Activated T-cell treated with anti-CD3 and anti-CD28 coated beads, Interleukin-2, amount 50 U/mL, for 24 hours (primary cell): ENCODE data around the gene AMPD3.
A peak's percentile ranks its signal among the peaks of the same experiment; 100 is the strongest.

Source experiments
- DNase-seq: peaks from one replicate; pipeline ENCODE4 v3.0.0-alpha.2; 2020
- H3K27ac Mint-ChIP-seq: 2 replicates; pipeline ENCODE4 v1.8.0; 2020; ENCODE audit warnings: mild to moderate bottlenecking, mixed read lengths
- H3K27me3 Mint-ChIP-seq: 2 replicates; pipeline ENCODE4 v1.8.0; 2020; ENCODE audit warnings: mixed read lengths
- H3K36me3 Mint-ChIP-seq: 2 replicates; pipeline ENCODE4 v1.8.0; 2020; ENCODE audit warnings: low read depth, mixed read lengths
- H3K4me1 Mint-ChIP-seq: 2 replicates; pipeline ENCODE4 v1.8.0; 2020; ENCODE audit warnings: low read depth, mixed read lengths
- H3K4me3 Mint-ChIP-seq: 2 replicates; pipeline ENCODE4 v1.8.0; 2020; ENCODE audit warnings: mild to moderate bottlenecking, moderate library complexity, mixed read lengths
- H3K9me3 Mint-ChIP-seq: 2 replicates; pipeline ENCODE4 v1.8.0; 2020; ENCODE audit warnings: mixed read lengths

Gene AMPD3

DNA sequence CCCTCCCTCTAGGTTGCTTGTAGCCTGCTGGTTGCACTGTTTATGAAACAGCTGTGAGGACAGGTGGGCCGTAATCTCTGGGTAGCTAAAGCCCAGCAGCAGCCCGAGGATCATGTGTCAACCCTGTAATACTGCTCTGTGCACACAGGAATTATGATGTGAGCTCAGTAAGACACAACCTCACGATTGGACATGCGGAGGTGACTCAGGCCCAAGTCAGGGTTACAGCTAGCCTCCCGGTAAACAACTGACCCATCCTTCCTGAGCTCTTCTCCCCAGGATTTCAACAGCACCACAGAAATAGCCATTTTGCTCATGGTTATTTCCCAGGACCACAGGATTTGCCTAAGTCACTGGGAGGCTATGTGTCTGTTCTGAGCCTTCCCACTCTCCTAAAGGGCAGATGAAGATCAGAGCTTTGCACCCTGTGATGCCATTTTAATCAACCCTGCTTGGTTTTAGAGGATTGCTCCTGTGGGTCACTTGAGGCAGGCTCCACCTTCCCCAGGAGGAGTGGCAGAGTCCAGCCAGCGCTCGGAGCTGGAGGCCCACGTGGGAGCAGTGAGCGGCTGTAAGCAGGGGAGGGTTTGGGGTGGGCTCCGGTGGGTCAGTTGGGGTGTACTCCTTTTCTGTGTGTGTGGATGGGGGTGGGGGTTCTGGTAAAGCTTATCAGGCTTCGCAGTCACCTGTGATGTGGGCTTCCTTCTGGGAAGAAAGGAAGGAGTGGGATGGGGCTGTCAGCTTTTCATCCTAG lies at the start of gene AMPD3:
Gene AMPD3, plus strand, starts transcription at position 387 of the 754 bp plus-strand sequence. CDS start 6,256 bp downstream, outside the sequence.
- Mint-ChIP-seq H3K36me3 (peaks cover 9% of the 10 kb centered on the region), H3K4me1 (peaks cover 83% of the 10 kb centered on the region), H3K27ac (peak within 1 kb of the TSS; percentile 96), H3K27me3 (no peaks in the 10 kb centered on the region), H3K4me3 (peak within 1 kb of the TSS; percentile 87), H3K9me3 (no peaks in the 10 kb centered on the region)
- no peak for DNase-seq

DNA sequence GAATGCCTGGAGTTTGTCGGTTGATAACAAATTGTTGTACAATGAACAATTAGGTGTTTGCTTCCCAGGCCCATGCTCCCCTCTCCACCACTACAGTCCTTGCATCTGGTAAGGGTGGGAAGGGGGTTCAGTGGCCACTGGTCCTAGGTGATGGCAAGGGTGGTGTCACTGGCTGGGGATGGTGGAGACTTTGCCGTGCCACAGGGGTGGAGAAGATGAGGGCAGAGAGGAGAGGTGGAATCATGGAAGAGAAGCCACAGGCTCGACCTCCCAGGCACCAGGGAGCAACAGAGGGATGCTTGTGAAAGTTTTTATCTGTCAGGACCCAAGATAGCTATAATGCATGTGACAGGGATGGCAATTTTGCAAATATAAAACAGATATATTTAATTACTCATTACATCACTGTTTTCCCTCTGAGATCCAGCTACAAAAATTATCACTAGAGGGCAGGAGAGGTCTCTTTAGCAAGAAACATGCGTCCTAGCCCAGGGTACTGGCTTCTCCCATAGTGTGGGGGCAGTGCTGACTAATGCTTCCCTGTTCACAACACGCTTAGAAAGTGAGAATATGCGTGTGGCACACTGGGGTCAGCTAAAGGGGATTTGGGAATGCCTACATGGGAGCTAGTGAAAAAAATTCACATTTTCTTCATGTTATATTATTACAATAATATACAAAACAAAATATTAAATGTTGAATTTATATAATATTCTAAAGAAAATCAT lies 49.0 kb upstream of the AMPD3 start:
- H3K27me3 Mint-ChIP-seq = no peaks in the 10 kb centered on the region
- no peaks in the 10 kb centered on the region for H3K36me3 Mint-ChIP-seq
- H3K27ac Mint-ChIP-seq = no peak overlapping the region
- peaks cover 11% of the 10 kb centered on the region for H3K4me1 Mint-ChIP-seq
- H3K9me3 Mint-ChIP-seq = no peaks in the 10 kb centered on the region
- peak; percentile 50 for DNase-seq
- H3K4me3 Mint-ChIP-seq = no peak overlapping the region

DNA sequence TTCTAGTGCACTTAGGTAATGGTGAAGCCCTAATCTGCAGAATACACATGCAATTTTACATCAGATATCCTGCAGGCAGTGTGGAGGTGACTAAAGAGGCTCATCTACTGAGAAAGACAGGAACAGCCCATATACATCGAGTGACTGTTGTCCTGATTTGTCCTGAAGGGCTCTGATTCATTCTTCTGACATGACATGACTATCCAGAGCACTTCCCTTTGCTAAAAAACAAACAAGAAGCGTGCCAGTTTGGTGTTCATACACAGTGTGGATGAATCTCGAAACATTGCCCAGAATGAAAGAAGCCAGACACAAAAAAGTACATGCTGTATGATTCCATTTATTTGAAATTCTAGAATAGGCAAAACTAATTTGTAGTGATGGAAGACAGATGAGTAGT lies 48.0 kb upstream of the AMPD3 start:
- Mint-ChIP-seq H3K4me3 (no peak overlapping the region), H3K9me3 (no peaks in the 10 kb centered on the region), H3K27me3 (no peaks in the 10 kb centered on the region), H3K27ac (no peak overlapping the region), H3K36me3 (no peaks in the 10 kb centered on the region), H3K4me1 (peaks cover 11% of the 10 kb centered on the region)
- DNase-seq = no peak

DNA sequence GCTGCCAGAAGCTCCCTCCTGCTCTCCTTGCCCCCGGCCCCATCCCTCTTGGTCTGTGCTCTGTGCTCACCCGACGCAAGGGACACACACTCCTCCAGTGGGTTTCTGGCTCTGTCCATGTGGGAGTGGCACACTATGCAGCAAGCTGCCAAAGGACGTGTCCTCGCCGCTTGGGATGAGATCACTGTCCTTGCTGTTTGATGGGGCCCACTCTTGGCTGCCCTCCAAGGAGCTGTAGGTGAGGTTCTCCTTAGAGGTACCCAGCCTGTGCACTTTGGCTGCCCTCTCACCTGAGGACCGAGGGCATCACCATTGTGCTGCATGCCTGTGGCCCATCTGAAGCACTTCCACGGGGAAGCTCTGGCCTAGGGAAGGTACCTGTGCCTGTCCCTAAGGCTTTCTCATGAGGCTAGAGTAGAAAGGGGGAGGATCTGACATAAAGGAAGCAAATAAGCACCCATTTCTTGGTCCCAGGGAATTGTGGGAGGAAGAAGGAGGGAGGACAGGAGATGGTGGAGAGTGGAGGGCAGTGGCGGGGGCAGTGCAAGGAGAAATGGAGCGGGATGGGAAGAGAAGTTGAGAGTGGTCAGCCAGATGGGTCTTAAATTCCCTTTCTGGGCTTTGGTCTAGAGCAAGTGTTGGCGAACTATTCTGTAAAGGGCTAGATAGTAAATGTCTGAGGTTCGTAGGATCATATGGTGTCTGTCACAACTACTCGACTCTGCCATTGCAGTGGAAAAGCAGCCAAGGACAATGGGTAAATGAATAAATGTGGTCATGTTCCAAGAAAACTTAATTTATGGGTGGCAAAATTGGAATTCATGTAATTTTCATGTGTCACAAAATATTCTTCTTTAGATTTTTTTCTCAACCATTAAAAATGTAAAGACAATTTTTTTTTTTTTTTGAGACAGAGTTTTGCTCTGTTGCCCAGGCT lies 47.0 kb upstream of the AMPD3 start:
- Mint-ChIP-seq H3K4me3 (no peak overlapping the region), H3K9me3 (no peaks in the 10 kb centered on the region), H3K4me1 (peaks cover 11% of the 10 kb centered on the region), H3K27me3 (no peaks in the 10 kb centered on the region), H3K36me3 (no peaks in the 10 kb centered on the region), H3K27ac (no peak overlapping the region)
- DNase-seq = no peak

DNA sequence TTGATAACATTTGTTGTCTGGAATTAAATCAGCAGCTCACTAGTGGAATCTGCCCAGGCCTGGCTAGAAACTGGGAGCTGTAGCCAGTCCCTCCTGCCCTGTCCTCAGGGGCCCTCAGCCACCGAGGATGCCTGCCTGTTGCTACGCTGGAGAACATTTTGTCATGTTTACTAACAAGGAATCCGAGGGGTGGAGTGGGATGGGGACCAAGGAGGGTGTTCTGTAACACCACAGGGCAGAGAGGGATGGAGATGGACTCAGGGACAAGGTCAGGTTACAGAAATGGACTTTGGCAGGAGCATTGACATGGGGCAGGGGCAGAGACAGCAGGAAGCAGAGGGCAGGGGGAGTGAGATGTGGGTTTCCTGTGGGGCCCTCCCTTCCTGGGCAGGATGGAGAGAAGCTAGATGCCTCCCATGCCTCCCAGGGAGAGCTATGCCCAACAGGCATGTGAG lies 45.8 kb upstream of the AMPD3 start:
- peaks cover 20% of the 10 kb centered on the region for H3K4me1 Mint-ChIP-seq
- no peaks in the 10 kb centered on the region for H3K36me3 Mint-ChIP-seq
- no peak overlapping the region for H3K4me3 Mint-ChIP-seq
- no peak for DNase-seq
- peak overlapping the region; percentile 20 for H3K27ac Mint-ChIP-seq
- H3K9me3 Mint-ChIP-seq = no peaks in the 10 kb centered on the region
- no peaks in the 10 kb centered on the region for H3K27me3 Mint-ChIP-seq

DNA sequence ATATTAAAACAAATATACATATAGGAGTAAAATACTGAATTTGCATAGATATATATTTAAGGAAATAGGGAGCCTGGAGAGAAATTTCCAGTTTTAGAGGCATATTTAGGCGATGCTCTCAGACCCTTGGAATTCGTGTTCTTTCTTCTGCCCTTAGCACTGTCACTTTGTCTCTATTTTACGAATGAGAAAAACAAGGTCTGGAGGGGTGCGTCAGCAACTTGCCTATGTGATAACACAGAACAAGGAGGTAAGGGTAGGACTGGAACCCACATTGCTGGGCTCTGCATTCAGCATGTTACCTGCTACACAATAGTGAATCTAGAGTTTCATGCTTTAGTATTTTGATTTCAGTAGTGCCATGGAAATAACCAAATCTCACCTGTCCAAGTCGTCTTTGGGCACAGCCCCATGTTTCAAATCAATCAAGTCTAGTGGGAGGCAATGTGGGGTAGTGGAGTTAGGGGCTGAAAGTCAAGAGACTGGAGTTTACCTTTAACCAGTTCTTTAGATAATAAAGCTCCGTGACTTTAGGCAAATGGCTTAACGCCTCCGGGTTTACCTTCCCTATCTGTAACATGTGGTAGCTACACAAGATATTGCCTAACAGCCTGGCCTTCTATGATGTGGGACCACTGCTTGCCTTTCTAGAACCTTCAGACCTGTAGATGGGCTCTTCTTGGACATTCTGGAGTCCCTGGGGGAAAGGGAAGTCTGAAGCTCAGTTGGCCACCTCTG lies 44.8 kb upstream of the AMPD3 start:
- H3K27ac Mint-ChIP-seq = no peak overlapping the region
- no peaks in the 10 kb centered on the region for H3K27me3 Mint-ChIP-seq
- DNase-seq = no peak
- H3K4me1 Mint-ChIP-seq = peaks cover 30% of the 10 kb centered on the region
- no peaks in the 10 kb centered on the region for H3K36me3 Mint-ChIP-seq
- H3K4me3 Mint-ChIP-seq = no peak overlapping the region
- H3K9me3 Mint-ChIP-seq = no peaks in the 10 kb centered on the region

DNA sequence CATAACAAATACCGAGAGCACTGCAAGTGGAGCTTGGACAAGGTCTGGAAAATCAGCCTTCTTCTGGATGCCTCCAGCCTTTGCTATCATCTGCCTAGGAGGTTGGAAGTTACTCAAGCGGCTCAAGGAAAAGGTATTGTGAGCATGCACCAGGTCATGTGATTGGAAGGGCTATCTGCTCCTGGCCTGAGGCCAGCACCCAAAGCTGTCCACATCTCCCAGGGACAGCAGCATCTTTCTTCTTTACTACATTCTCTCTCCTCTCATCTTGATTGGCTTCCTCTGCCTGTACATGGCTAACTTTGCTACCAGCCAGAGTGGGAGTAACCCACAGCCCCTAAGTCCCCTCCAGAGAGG lies 44.2 kb upstream of the AMPD3 start:
- Mint-ChIP-seq H3K4me3 (no peak overlapping the region), H3K36me3 (no peaks in the 10 kb centered on the region), H3K4me1 (peaks cover 32% of the 10 kb centered on the region), H3K27ac (no peak overlapping the region), H3K27me3 (no peaks in the 10 kb centered on the region), H3K9me3 (no peaks in the 10 kb centered on the region)
- no peak for DNase-seq

DNA sequence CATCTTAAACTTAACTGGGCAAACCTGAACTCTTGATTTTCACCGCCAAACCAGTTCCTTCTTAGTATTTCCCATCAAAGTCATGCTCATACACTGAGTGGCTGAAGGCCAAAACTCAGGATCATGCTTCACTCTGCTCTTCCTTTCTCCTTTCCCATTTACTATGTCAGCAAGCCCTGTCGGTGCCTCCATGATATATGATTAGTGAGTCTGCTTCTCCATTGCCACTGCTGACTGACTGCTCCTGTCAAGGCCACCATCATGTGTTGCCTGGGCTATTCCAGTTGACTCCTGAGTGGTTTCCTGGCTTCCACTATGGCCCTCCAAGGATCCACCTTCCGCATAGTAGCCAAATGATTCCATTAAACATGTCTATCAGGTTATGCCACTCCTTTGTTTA lies 42.8 kb upstream of the AMPD3 start:
- DNase-seq = no peak
- Mint-ChIP-seq H3K4me1 (peaks cover 31% of the 10 kb centered on the region), H3K4me3 (no peak overlapping the region), H3K27me3 (no peaks in the 10 kb centered on the region), H3K36me3 (no peaks in the 10 kb centered on the region), H3K27ac (no peak overlapping the region), H3K9me3 (no peaks in the 10 kb centered on the region)

DNA sequence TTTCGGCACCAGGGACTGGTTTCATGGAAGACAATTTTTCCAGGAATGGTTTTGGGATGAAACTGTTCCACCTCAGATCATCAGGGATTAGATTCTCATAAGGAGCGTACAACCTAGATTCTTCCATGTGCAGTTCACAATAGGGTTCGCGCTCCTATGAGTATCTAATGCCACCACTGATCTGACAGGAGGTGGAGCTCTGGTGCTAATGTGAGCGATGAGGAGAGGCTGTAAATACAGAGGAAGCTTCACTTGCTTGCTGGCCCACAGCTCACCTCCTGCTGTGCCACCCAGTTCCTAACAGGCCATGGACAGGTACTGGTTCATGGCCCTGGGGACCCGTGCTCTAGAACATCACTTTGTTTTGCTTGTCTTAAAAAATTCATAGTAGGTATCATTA lies 41.8 kb upstream of the AMPD3 start:
- no peaks in the 10 kb centered on the region for H3K27me3 Mint-ChIP-seq
- no peaks in the 10 kb centered on the region for H3K9me3 Mint-ChIP-seq
- H3K36me3 Mint-ChIP-seq = no peaks in the 10 kb centered on the region
- H3K27ac Mint-ChIP-seq = no peak overlapping the region
- H3K4me3 Mint-ChIP-seq = no peak overlapping the region
- peaks cover 31% of the 10 kb centered on the region for H3K4me1 Mint-ChIP-seq
- no peak for DNase-seq

DNA sequence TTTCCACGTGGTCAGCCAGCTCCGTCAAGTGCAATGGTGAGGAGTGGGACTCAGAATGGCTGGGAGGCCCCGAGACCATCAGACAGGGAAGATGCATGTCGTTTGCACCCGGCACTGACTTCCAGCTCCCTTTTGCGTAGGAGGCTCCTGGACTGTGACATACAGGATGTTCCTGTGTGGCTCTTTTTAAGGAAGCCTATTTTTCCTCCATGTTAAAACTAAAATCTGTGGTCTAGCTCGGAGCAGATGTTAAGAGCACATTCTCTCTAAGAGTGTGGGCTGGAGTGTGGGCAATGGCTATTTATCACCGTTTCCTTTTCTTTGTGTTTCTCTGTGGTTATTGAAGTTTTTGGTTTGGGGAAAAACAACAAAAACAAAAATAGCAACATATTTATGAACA lies 40.9 kb upstream of the AMPD3 start:
- no peak overlapping the region for H3K4me3 Mint-ChIP-seq
- H3K27me3 Mint-ChIP-seq = no peaks in the 10 kb centered on the region
- H3K9me3 Mint-ChIP-seq = no peaks in the 10 kb centered on the region
- no peaks in the 10 kb centered on the region for H3K36me3 Mint-ChIP-seq
- no peak for DNase-seq
- H3K27ac Mint-ChIP-seq = no peak overlapping the region
- H3K4me1 Mint-ChIP-seq = peaks cover 29% of the 10 kb centered on the region

DNA sequence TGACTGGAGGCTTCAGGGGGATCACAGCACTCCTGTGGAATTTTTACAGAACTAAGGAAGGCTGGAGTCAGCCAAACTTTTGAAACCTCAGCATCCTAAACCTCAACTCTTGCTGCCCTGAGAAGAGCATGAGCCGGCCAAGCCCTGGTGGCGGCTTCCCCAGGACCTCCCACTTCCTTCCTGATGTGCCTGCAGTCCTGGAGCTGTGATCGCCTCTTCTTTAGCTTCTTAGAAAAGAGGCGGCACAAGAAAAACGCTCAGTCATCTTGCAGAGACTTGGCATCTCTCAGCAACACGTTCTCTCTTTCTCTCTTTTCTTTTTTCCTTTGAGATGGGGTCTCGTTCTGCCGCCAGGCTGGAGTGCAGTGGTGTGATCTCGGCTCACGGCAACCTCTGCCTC lies 40.4 kb upstream of the AMPD3 start:
- Mint-ChIP-seq H3K4me1 (peaks cover 24% of the 10 kb centered on the region), H3K27ac (peak overlapping the region; percentile 57), H3K9me3 (no peaks in the 10 kb centered on the region), H3K36me3 (no peaks in the 10 kb centered on the region), H3K27me3 (no peaks in the 10 kb centered on the region), H3K4me3 (no peak overlapping the region)
- no peak for DNase-seq

DNA sequence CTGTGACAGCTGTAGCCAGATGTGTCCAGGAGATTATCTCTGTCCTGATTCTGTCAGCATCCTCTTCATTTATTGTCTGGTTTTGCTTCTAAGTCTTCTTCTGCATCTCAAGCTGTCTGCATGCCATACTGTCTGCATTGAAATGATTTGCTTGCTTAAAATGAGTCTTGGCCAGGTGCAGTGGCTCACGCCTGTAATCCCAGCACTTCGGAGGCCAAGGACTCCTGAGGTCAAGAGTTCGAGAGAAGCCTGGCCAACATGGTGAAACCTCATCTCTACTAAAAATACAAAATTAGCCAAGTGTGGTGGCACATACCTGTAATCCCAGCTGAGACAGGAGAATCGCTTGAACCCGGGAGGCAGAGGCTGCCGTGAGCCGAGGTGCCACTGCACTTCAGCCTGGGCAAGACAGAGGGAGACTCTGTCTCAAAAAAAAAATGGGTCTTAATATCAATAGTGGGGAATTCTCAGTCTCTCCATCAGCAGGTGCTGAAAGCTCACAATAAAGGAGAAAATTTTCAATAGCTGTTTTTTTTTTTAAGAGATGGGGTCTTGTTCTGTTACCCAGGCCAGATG lies 39.2 kb upstream of the AMPD3 start:
- no peak overlapping the region for H3K4me3 Mint-ChIP-seq
- H3K9me3 Mint-ChIP-seq = no peaks in the 10 kb centered on the region
- H3K27ac Mint-ChIP-seq = no peak overlapping the region
- no peaks in the 10 kb centered on the region for H3K27me3 Mint-ChIP-seq
- H3K36me3 Mint-ChIP-seq = no peaks in the 10 kb centered on the region
- peaks cover 22% of the 10 kb centered on the region for H3K4me1 Mint-ChIP-seq
- no peak for DNase-seq

DNA sequence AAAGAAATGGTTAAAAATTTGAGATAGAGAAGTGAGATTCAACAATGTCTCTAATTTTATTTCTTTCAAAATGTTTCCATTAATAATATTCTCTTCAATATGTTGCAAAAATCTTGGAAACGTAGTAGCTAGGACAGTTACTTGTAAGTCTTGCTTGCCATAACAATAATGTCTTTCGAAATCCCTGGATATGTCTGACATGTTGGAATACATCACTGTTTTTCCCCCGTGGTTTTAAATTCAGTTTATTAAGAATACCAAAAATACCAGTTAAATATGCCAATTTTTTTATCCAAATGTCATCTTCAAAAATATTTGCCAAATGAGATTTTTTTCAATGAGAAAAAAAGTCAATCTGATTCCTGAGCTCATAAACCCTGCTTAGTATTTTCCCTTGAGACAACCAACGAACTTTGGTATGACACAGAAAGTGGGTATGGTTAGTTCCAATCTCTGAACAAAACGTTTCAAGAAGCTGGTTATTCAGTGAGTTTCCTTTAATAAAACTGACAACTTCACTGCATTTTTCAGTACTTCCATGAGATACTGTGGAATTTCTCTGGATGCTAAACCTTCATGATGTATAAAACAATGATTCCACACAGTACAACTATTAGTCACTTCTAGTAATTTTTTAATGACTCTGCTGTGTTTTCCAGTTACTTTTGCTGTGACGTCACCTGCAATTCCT lies 36.7 kb upstream of the AMPD3 start:
- no peak overlapping the region for H3K27ac Mint-ChIP-seq

More for the DNA sequence above, 36.7 kb upstream of the AMPD3 start:
- H3K27me3 Mint-ChIP-seq = peaks cover 2% of the 10 kb centered on the region
- no peaks in the 10 kb centered on the region for H3K36me3 Mint-ChIP-seq
- DNase-seq = no peak
- H3K9me3 Mint-ChIP-seq = peaks cover 4% of the 10 kb centered on the region
- H3K4me3 Mint-ChIP-seq = no peak overlapping the region
- H3K4me1 Mint-ChIP-seq = peaks cover 21% of the 10 kb centered on the region
